OCI-LY7 (cell line): ENCODE results near the gene CNTN5. TPM values are rescaled to one million over a fixed set of nuclear protein-coding genes. Genes with fewer than 3 reads are reported as not detected.

ENCODE experiments used
- BruUV-seq: library from RNA; stranded (reverse); fragments of 400-500 nt; replicated peaks from 2 replicates; lab custom pipeline; 2021; lab: Mats Ljungman, UMichigan
- CTCF ChIA-PET: fragments of 300-600 bp; sonication (Branson Sonifier 250); formaldehyde crosslinking; loops from one replicate; lab custom pipeline; 2022; ENCODE audit warnings: antibody characterized with exemption; ENCODE audit not compliant: unreplicated experiment; lab: Charles Lee
- POLR2A ChIA-PET: fragments of 300-600 bp; sonication (Branson Sonifier 250); formaldehyde crosslinking; loops from one replicate; lab custom pipeline; 2022; ENCODE audit warnings: antibody characterized with exemption; lab: Charles Lee
- DNase-seq: peaks from one replicate; pipeline ENCODE4 v3.0.0-alpha.2; 2015; ENCODE audit warnings: low spot score
- H2AFZ ChIP-seq: fragments of 200-600 bp; sonication (generic), shearing (Covaris generic); 2 replicates; pipeline ENCODE4 v1.6.1; 2014; ENCODE audit warnings: mild to moderate bottlenecking, antibody characterized with exemption, low read length, moderate library complexity
- H3K27ac ChIP-seq: fragments of 200-600 bp; sonication (generic); 2 replicates; pipeline ENCODE4 v1.5.1; 2014; ENCODE audit warnings: mixed run types, low read depth, mild to moderate bottlenecking, moderate library complexity, low read length, inconsistent platforms; ENCODE audit not compliant: poor library complexity, severe bottlenecking
- H3K36me3 ChIP-seq: fragments of 200-600 bp; sonication (generic); 2 replicates; pipeline ENCODE4 v1.6.1; 2014; ENCODE audit warnings: mild to moderate bottlenecking, antibody characterized with exemption, low read length, moderate library complexity, mixed read lengths; ENCODE audit not compliant: insufficient read depth
- H3K4me1 ChIP-seq: fragments of 200-600 bp; sonication (generic); 2 replicates; pipeline ENCODE4 v1.5.1; 2014; ENCODE audit warnings: mild to moderate bottlenecking, low read length; ENCODE audit not compliant: insufficient read depth, poor library complexity, severe bottlenecking
- H3K4me2 ChIP-seq: fragments of 200-600 bp; sonication (generic); 2 replicates; pipeline ENCODE4 v1.6.1; 2014; ENCODE audit warnings: mild to moderate bottlenecking, low read length
- H3K4me3 ChIP-seq: fragments of 200-600 bp; sonication (generic); 2 replicates; pipeline ENCODE4 v1.5.1; 2014; ENCODE audit warnings: mild to moderate bottlenecking, low read depth, low read length; ENCODE audit not compliant: poor library complexity, severe bottlenecking
- H3K79me2 ChIP-seq: fragments of 200-600 bp; sonication (generic); 2 replicates; pipeline ENCODE4 v1.6.1; 2016; ENCODE audit warnings: low read depth, mild to moderate bottlenecking, low read length, moderate library complexity, mixed read lengths; ENCODE audit not compliant: insufficient read depth
- H3K9me2 ChIP-seq: fragments of 200-600 bp; sonication (generic); 2 replicates; pipeline ENCODE4 v1.6.1; 2016; ENCODE audit warnings: mild to moderate bottlenecking, low read length, mixed read lengths; ENCODE audit not compliant: insufficient read depth
- H3K9me3 ChIP-seq: fragments of 200-600 bp; sonication (generic); 2 replicates; pipeline ENCODE4 v1.6.1; 2014; ENCODE audit warnings: mild to moderate bottlenecking, mixed run types, low read length, mixed read lengths
- H4K20me1 ChIP-seq: fragments of 200-600 bp; sonication (generic); 2 replicates; pipeline ENCODE4 v1.6.1; 2014; ENCODE audit warnings: mild to moderate bottlenecking, antibody characterized with exemption, low read length, moderate library complexity, mixed read lengths; ENCODE audit not compliant: insufficient read depth
- CTCF ChIP-seq: fragments of 200-600 bp; sonication (generic); conservative IDR thresholded peaks from 2 replicates; pipeline ENCODE4 v1.5.1; 2014; ENCODE audit warnings: mild to moderate bottlenecking, antibody characterized with exemption, low read length, moderate library complexity, mixed read lengths
- EZH2phosphoT487 ChIP-seq: fragments of 200-600 bp; sonication (generic); IDR thresholded peaks from 2 replicates; pipeline ENCODE4 v1.6.1; 2018; ENCODE audit warnings: low read depth, borderline replicate concordance, mild to moderate bottlenecking, mixed run types, antibody characterized with exemption, low read length, moderate library complexity, mixed read lengths
- intact Hi-C: fragments of 100-400 bp; cut with micrococcal nuclease; formaldehyde crosslinking; loops from one replicate; pipeline ENCODE4 v1.10.0; 2022; ENCODE audit not compliant: unreplicated experiment
- total RNA-seq, 2 experiments: library from RNA; depleted of rRNA in 1 of 2; stranded (reverse); fragments of >200 nt in 1 of 2; shearing (Covaris generic) in 1 of 2; gene quantifications; 2 replicates each; pipeline ENCODE4 v1.2.3, GENCODE V29; 2014 to 2022

Gene CNTN5
- total RNA-seq, 2 experiments from 2014 or later = not detected

- no TSS peak for BruUV-seq
- H3K79me2 ChIP-seq = no peaks in the 10 kb centered on the region
- no peaks in the 10 kb centered on the region for H4K20me1 ChIP-seq
- H3K4me3 ChIP-seq = no peak overlapping the region
- DNase-seq = no peak
- CTCF ChIA-PET = no interaction called here
- H3K27ac ChIP-seq = no peak overlapping the region
- POLR2A ChIA-PET = no interaction called here
- TF ChIP-seq CTCF (no peak), EZH2phosphoT487 (no peak)
- no peak overlapping the region for H3K4me2 ChIP-seq
- H2AFZ ChIP-seq = no peak overlapping the region
- H3K9me2 ChIP-seq = no peaks in the 10 kb centered on the region
- no peaks in the 10 kb centered on the region for H3K36me3 ChIP-seq
- intact Hi-C loops = no loop called here
- H3K9me3 ChIP-seq = no peaks in the 10 kb centered on the region
- H3K4me1 ChIP-seq = no peaks in the 10 kb centered on the region
Measured at GRCh38 chr11:100353083-100353482, 1332.3 kb downstream of the CNTN5 start.

GRCh38 chr11:100354736-100355135 lies 1334.0 kb downstream of the CNTN5 start:
- H3K4me1 ChIP-seq = no peaks in the 10 kb centered on the region
- no peak overlapping the region for H3K4me2 ChIP-seq
- no peak for TF ChIP-seq CTCF
- TF ChIP-seq EZH2phosphoT487 = no peak
- POLR2A ChIA-PET = interaction anchor here (0.6 to 1.4 kb wide), 2 partner anchors 15 to 359 kb away, joined by 3 to 5 read pairs; no protein-coding TSS in a partner anchor
- no peak overlapping the region for H2AFZ ChIP-seq
- no peak overlapping the region for H3K4me3 ChIP-seq
- no peak overlapping the region for H3K27ac ChIP-seq
- H3K9me2 ChIP-seq = no peaks in the 10 kb centered on the region
- no peak for DNase-seq
- H3K36me3 ChIP-seq = no peaks in the 10 kb centered on the region
- no peaks in the 10 kb centered on the region for H3K79me2 ChIP-seq
- intact Hi-C loops = no loop called here
- no peaks in the 10 kb centered on the region for H3K9me3 ChIP-seq
- CTCF ChIA-PET = interaction anchor here (1.1 kb wide), 1 partner anchor 15 kb away, joined by 3 read pairs; no protein-coding TSS in a partner anchor
- H4K20me1 ChIP-seq = no peaks in the 10 kb centered on the region
- BruUV-seq = no TSS peak

GRCh38 chr11:100356035-100356434 lies 1335.3 kb downstream of the CNTN5 start:
- no peaks in the 10 kb centered on the region for H3K9me2 ChIP-seq
- no peaks in the 10 kb centered on the region for H4K20me1 ChIP-seq
- DNase-seq = no peak
- no peak overlapping the region for H3K27ac ChIP-seq
- BruUV-seq = no TSS peak
- no peak overlapping the region for H3K4me3 ChIP-seq
- H2AFZ ChIP-seq = no peak overlapping the region
- no peaks in the 10 kb centered on the region for H3K9me3 ChIP-seq
- no peaks in the 10 kb centered on the region for H3K36me3 ChIP-seq
- intact Hi-C loops = no loop called here
- no peak for TF ChIP-seq EZH2phosphoT487
- no peak for TF ChIP-seq CTCF
- H3K4me1 ChIP-seq = no peaks in the 10 kb centered on the region
- no peak overlapping the region for H3K4me2 ChIP-seq
- POLR2A ChIA-PET = interaction anchor here (1.1 kb wide), 1 partner anchor 10 kb away, joined by 4 read pairs; no protein-coding TSS in a partner anchor
- CTCF ChIA-PET = no interaction called here
- H3K79me2 ChIP-seq = no peaks in the 10 kb centered on the region
